Fibroblast of the aortic adventitia (primary cell): ENCODE data around the gene CAMTA1. TPM values are rescaled to one million over a fixed set of nuclear protein-coding genes. Genes with fewer than 3 reads are reported as not detected.
A peak's percentile ranks its signal among the peaks of the same experiment; 100 is the strongest.

Experiments
- DNase-seq: peaks from one replicate; pipeline ENCODE4 v3.0.0-alpha.2; 2010; ENCODE audit warnings: low read depth
- H3K4me3 ChIP-seq: 2 replicates; pipeline ENCODE4 v1.5.1; 2011; ENCODE audit warnings: low read depth, mild to moderate bottlenecking, control low read depth, low read length, moderate library complexity
- total RNA-seq: library from RNA; depleted of rRNA; stranded (reverse); fragments of >200 nt; gene quantifications from 2 replicates; pipeline ENCODE4 v1.2.3, GENCODE V29; 2012; ENCODE audit warnings: low replicate concordance
- TF ChIP-seq, protein P1 (sequence below): IDR thresholded peaks from 2 replicates; pipeline ENCODE4 v1.5.1; 2011; ENCODE audit warnings: mild to moderate bottlenecking, low read length, control low read depth, inconsistent platforms; ENCODE audit not compliant: insufficient read depth

The CAMTA1 gene
- total RNA-seq, 1 donor: 91.9 TPM

DNA sequence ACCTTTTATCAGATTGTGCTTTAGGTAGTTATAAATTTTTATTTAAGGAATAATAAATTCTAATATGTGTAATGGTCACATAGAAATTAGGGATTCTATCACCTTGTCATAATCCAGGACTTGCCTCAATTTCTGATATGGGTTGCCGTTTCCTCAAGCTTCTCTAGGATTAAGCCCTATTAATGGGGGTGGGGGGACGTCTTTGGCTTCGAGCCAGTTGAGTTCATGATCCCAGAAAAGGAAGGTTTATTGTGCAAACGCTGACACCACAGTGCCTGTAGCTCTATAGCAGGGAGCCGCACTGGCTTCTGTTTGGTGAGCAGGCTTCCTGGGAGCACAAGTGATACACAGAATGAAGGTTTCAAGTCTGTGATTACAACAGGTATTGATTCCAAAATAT lies 963.9 kb downstream of the CAMTA1 start:
- TF ChIP-seq, protein P1, sequence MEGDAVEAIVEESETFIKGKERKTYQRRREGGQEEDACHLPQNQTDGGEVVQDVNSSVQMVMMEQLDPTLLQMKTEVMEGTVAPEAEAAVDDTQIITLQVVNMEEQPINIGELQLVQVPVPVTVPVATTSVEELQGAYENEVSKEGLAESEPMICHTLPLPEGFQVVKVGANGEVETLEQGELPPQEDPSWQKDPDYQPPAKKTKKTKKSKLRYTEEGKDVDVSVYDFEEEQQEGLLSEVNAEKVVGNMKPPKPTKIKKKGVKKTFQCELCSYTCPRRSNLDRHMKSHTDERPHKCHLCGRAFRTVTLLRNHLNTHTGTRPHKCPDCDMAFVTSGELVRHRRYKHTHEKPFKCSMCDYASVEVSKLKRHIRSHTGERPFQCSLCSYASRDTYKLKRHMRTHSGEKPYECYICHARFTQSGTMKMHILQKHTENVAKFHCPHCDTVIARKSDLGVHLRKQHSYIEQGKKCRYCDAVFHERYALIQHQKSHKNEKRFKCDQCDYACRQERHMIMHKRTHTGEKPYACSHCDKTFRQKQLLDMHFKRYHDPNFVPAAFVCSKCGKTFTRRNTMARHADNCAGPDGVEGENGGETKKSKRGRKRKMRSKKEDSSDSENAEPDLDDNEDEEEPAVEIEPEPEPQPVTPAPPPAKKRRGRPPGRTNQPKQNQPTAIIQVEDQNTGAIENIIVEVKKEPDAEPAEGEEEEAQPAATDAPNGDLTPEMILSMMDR: no peak
- no peak overlapping the region for H3K4me3 ChIP-seq
- no peak for DNase-seq

DNA sequence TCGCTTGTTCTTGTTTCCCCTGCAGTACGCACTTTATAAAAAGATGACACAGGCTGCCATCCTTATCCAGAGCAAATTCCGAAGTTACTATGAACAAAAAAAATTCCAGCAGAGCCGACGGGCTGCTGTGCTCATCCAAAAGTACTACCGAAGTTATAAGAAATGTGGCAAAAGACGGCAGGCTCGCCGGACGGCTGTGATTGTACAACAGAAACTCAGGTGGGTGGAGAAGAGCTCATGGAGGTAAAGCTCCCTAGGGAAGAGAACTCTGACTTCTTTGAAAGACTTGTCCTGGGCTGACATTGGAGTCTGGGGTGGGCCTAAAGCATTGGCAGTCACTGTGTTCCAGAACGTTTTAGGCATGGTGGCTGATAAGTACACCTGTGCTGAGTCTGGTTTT lies 965.9 kb downstream of the CAMTA1 start:
- no peak for DNase-seq
- TF ChIP-seq, protein P1: no peak
- no peak overlapping the region for H3K4me3 ChIP-seq

DNA sequence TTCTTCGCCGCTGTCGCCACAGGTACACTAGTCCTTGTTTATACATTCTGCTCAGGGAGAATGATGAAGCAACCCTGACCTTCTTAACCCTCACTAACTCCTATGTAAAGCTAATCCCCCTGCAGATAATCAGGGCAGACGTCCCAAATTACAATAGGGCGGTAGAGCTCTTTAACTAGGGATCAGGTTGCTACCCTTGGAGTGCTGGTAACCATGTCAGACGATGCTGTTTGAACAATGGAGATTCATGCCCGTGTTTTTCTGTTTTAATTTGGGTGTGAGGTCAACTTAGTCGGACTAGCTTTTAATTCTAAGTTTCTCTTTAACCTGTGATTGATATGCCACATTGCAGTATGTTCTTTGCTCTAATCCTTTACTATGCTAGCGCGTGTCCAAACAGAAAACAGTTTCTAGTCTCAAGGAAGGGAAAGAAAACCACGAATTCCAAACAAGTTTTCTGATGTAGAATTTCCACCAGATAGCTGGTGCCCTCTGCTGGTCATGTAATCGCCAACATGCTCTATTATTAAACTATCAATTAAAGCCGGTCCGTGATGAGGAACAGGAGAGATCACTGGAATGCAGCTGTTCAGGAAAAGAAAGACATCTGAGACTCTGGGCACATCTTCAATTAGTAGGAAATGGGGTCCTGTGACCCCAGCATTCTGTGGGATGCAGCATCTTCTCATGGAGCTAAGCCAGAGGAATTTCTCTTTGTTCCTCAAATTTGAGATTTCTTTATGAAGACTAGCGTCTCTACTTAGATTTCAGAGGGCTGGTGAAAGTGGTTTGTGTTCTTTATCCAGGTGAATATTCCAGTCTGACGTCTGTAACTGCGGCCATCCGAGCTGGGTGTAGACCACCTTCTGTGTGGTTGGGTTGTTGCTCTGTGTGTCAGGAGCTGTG lies 967.5 kb downstream of the CAMTA1 start:
- TF ChIP-seq, protein P1: peak; percentile 72
- DNase-seq: peak; percentile 81
- peak overlapping the region; percentile 46 for H3K4me3 ChIP-seq

DNA sequence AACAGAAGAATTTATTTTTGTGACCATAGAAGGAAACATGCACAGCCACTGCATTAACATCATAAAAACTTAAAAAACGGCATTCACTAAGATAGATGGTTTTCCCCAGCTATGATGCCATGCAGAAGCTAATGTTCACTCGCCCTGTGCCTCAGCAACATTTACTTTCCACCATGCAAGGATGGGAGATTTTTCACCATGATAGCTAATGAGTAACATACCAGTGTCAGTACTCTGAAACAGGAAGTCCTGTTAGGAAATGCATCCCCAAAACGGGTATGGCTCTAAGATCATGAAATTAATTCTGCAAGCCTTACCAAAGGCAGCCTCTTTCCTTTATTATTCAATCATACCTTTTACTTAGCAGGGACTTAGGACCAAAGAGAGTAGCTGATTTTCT lies 968.4 kb downstream of the CAMTA1 start:
- no peak overlapping the region for H3K4me3 ChIP-seq
- TF ChIP-seq, protein P1: no peak
- DNase-seq: no peak

DNA sequence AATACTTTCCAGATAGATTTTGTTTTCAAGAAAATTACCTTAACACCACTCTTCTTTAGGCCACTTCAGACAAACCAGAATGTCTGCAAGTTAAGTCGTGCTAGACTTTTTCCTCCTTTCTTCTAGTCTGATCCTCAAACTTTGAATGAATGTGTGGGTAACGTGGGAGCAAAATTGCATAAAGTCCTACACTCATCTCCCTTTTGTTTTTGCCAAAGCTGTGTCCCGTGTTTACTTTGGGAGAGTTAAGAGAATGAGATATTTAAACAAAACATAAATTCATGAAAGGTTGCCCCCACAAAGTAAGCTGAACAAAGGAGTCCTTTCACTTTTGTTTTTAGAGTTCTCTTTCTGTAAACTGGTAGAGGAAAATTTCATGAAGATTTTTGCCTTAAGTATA lies 969.0 kb downstream of the CAMTA1 start:
- TF ChIP-seq, protein P1: no peak
- DNase-seq: no peak

DNA sequence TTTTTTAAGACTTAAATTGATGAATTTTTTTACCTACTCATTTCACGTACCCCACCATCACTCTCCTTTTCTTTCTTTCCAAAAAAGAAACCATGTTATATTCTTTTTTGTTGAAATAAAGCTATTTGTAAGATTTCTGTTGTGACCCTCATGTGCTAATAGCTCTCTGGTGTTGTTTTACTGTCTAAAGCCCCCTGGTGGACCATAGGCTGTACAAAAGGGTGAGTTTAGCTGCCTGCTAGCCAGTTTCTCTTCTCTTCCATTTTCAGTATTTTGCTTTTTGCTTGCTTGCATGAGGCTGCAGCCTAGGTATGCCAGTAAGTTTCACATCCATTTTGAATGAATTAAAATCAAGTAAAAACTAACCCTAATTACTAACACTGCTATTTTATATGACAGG lies 970.2 kb downstream of the CAMTA1 start:
- DNase-seq: peak; percentile 7
- no peak overlapping the region for H3K4me3 ChIP-seq
- TF ChIP-seq, protein P1: peak; percentile 41

More for the DNA sequence above, 969.0 kb downstream of the CAMTA1 start:
- no peak overlapping the region for H3K4me3 ChIP-seq
